Measurements from ENCODE around the gene TMEM131L.

DNA sequence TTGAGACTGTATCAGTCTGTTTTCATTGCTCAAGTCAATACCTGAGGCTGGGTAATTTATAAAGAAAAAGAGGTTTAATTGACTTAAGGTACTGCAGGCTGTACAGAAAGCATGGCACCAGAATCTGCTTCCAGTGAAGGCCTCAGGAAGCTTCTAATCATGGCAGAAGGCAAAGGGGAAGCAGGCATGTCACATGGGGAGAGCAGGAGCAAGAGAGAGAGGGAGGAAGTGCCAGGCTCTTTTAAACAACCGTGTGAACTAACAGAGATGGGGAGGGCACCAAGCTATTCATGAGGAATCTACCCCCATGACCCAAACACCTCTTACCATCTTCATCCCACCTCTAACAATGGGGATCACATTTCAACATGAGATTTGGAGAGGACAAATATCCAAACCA is 7.2 kb upstream of the TMEM131L start:
- TF ChIP-seq GATA3 (IDR thresholded peaks at IDR 0.05; ENCODE audit: low read depth, low read length) (no peak), GATA2 (IDR thresholded peaks at IDR 0.05; ENCODE audit: low read depth, low read length) (no peak)
